AG04450 (cell line): Measurements from ENCODE around the gene SLC25A28. TPM values are rescaled to one million over a fixed set of nuclear protein-coding genes. Genes with fewer than 3 reads are reported as not detected.

Source experiments
- CTCF ChIA-PET: fragments of 300-600, 350-600 bp; formaldehyde crosslinking; extraction: SDS; loops from one replicate; lab custom pipeline; 2022; ENCODE audit warnings: antibody characterized with exemption, inconsistent platforms; lab: Charles Lee
- POLR2A ChIA-PET: fragments of 350-600 bp; formaldehyde crosslinking; extraction: SDS; loops from one replicate; lab custom pipeline; 2021; ENCODE audit warnings: antibody characterized with exemption, inconsistent platforms; lab: Yijun Ruan, JAX
- DNase-seq: peaks from one replicate; pipeline ENCODE4 v3.0.0-alpha.2; 2011; ENCODE audit warnings: low read depth, low spot score
- H3K27ac ChIP-seq: one replicate; pipeline ENCODE4 v1.5.1; 2012; ENCODE audit warnings: low read depth, low read length, control low read depth
- H3K27me3 ChIP-seq: one replicate; pipeline ENCODE4 v1.6.0; 2012; ENCODE audit warnings: low read length; ENCODE audit not compliant: control insufficient read depth, insufficient read depth
- H3K4me3 ChIP-seq: 2 replicates; pipeline ENCODE4 v1.5.1; 2011; ENCODE audit warnings: mild to moderate bottlenecking, low read depth, low read length, control low read depth
- H3K9me3 ChIP-seq: 2 replicates; pipeline ENCODE4 v1.5.1; 2012; ENCODE audit warnings: low read length; ENCODE audit not compliant: control insufficient read depth, insufficient read depth
- polyA plus RNA-seq: library from polyadenylated mRNA; depleted of rRNA; stranded (reverse); fragments of >200 nt; gene quantifications from 2 replicates; pipeline ENCODE4 v1.2.3, GENCODE V29; 2011
- TF ChIP-seq, protein P1 (sequence below): IDR thresholded peaks from 2 replicates; pipeline ENCODE4 v1.5.1; 2011; ENCODE audit warnings: low read depth, low read length, control low read depth, inconsistent platforms

SLC25A28 gene
- polyA plus RNA-seq, 1 experiment: 20.4 TPM

DNA sequence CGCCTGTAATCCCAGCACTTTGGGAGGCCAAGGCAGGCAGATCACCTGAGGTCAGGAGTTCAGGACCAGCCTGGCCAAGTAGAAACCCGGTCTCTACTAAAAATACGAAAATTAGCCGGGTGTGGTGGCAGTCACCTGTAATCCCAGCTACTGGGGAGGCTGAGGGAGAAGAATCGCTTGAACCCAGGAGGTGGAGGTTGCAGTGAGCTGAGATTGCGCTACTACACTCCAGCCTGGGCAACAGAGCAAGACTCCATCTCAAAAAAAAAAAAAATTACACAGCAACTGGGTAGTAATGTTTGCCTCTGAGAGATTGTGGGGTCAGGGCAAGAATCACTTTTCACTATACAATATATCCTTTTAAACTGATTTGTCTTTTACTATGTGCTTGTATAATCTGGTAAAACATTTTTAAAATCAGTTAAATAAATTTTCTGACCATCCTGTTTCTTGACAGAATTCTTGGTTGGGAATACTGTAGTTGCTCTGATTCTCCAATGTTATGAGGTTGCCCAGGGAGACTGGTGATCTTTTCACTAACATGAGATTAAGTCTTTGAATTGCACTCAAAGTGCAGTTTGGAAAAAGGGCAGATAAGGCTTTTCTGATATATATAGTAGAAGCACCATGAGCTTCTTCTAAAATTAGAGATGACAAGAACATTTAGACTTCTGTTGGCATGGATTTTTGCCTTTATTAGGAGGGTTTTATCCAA lies 40.6 kb upstream of the SLC25A28 start:
- H3K4me3 ChIP-seq: peak overlapping the region; percentile 92
- ChIA-PET POLR2A (interaction anchor here (0.6 to 1.9 kb wide), 3 partner anchors 29 to 218 kb away, joined by 3 to 20 read pairs (median 4); partner anchors contain the start of gene SLC25A28), CTCF (interaction anchor here (1.7 to 3.1 kb wide), 2 partner anchors 30 to 225 kb away, joined by 4 to 15 read pairs; no protein-coding TSS in a partner anchor)
- no peaks in the 10 kb centered on the region for H3K27me3 ChIP-seq
- TF ChIP-seq, protein P1, sequence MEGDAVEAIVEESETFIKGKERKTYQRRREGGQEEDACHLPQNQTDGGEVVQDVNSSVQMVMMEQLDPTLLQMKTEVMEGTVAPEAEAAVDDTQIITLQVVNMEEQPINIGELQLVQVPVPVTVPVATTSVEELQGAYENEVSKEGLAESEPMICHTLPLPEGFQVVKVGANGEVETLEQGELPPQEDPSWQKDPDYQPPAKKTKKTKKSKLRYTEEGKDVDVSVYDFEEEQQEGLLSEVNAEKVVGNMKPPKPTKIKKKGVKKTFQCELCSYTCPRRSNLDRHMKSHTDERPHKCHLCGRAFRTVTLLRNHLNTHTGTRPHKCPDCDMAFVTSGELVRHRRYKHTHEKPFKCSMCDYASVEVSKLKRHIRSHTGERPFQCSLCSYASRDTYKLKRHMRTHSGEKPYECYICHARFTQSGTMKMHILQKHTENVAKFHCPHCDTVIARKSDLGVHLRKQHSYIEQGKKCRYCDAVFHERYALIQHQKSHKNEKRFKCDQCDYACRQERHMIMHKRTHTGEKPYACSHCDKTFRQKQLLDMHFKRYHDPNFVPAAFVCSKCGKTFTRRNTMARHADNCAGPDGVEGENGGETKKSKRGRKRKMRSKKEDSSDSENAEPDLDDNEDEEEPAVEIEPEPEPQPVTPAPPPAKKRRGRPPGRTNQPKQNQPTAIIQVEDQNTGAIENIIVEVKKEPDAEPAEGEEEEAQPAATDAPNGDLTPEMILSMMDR: no peak
- no peaks in the 10 kb centered on the region; the same call in 1 of the 2 replicates for H3K9me3 ChIP-seq
- H3K27ac ChIP-seq: no peak overlapping the region
- DNase-seq: no peak

DNA sequence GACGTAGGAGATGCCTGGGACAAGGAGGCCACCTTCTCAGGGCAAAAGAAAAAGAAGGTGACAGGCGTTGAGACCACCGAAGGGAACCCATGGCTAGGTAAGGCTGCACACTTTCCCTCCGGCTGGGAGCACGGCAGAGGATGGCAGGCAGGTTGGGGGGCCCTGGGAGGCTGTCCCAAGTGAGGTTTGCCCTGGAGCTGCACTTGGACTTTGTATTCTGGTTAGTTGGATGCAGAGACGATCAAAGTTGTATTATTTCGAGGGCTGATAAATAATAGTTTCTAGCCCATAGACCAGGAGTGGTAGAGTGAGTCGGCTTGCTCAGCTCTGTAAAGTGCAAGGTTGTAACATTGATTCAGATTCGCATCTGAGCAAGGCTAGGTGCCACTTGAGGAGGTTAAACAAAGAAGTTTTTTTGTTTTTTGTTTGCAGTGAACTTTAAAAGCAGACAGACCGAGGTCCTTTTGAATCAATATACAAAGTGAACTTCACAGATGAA lies 39.7 kb upstream of the SLC25A28 start:
- POLR2A ChIA-PET: interaction anchor here (0.8 to 1.9 kb wide), 7 partner anchors 17 to 54 kb away, joined by 3 to 20 read pairs (median 3); partner anchors contain the start of gene SLC25A28
- H3K4me3 ChIP-seq: peak overlapping the region; percentile 92
- no peaks in the 10 kb centered on the region; the same call in 1 of the 2 replicates for H3K9me3 ChIP-seq
- TF ChIP-seq, protein P1: no peak
- DNase-seq: no peak
- H3K27ac ChIP-seq: peak overlapping the region; percentile 66
- CTCF ChIA-PET: interaction anchor here (0.8 to 3.1 kb wide), 3 partner anchors 29 to 51 kb away, joined by 3 to 15 read pairs (median 8); no protein-coding TSS in a partner anchor
- H3K27me3 ChIP-seq: no peaks in the 10 kb centered on the region

DNA sequence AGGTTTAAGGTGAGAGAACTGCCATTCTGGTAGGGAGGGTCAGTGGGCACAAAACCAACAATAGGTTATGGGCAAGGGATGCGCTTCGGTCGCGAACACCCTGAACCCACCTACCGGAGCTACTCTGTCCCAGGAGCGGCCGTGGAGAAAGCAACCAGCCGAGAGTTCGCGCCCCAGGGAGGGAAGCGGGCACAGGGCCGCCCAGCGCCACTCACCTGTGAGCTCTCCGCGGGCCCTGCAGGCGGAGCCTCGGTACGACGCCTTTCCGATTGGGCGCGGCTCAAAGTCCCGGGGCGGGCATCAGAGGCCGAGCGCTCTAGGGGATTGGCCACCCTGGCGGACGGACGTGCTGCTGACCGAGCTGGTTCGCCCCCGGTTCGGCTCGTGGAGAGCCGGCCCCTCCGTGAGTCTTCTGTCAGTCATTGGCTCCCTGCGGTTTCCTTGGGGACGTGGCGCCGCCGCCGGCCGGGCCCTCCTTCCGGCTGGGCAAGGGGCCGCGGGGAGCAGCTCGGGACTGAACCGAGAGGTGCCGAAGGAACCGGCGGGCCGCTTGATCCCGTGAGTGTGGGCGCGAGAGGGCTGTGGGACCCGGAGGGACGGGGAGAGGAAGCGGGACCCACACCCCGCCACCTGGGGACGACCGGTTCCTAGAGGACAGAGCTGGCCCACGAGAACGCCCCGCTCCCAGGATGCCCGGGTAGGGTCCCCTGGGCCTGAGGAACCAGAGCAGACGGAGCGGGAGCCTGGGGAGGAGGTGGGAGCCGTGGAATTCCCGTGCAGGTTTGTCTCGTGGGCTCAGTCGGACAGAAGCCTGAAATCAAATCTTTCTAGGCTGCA lies 39.0 kb upstream of the SLC25A28 start, which contains the start of gene ENTPD7:
Gene ENTPD7 (plus strand): TSS at position 479 of the 837 bp plus-strand sequence. CDS start 448 bp downstream, outside the sequence.
- peak within 1 kb of the TSS; percentile 92 for H3K4me3 ChIP-seq
- ChIA-PET POLR2A (interaction anchor here (0.7 to 1.9 kb wide), 9 partner anchors 8 to 73 kb away, joined by 3 to 20 read pairs (median 3); partner anchors contain the start of genes COX15, CUTC and SLC25A28), CTCF (interaction anchor here (0.8 to 3.1 kb wide), 4 partner anchors 17 to 52 kb away, joined by 3 to 15 read pairs (median 6); no protein-coding TSS in a partner anchor)
- TF ChIP-seq, protein P1: peak; percentile 16; the same call in 1 of the 2 replicates
- DNase-seq: peak; percentile 87
- peak within 1 kb of the TSS; percentile 66 for H3K27ac ChIP-seq
- H3K9me3 ChIP-seq: no peaks in the 10 kb centered on the region; the same call in 1 of the 2 replicates
- H3K27me3 ChIP-seq: no peaks in the 10 kb centered on the region

DNA sequence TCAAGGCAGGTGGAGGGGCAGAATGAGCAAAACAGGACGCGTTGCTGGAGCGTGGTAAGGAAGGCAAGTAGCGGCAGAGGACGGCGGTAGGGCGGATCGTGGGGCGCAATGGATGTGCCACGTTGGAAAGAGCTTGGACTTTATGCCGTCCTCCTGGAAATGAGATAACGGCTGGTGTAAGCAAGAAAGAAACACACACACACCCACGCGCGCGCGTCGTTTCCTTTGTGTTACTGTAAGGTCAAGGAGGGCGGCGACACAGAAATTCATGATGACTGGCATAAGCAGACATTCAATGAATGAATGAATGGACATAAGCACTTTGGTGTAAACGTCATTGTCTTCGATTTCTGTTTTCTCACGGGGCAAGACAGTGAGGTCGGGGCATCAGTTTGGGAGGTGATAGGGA lies 38.4 kb upstream of the SLC25A28 start:
- CTCF ChIA-PET: interaction anchor here (1.0 to 3.1 kb wide), 3 partner anchors 18 to 52 kb away, joined by 3 to 15 read pairs (median 8); no protein-coding TSS in a partner anchor

More for the DNA sequence above, 38.4 kb upstream of the SLC25A28 start:
- TF ChIP-seq, protein P1: no peak
- POLR2A ChIA-PET: interaction anchor here (0.7 to 1.9 kb wide), 4 partner anchors 8 to 74 kb away, joined by 3 to 20 read pairs (median 5); partner anchors contain the start of genes COX15, CUTC and SLC25A28
- Histone ChIP-seq H3K9me3 (no peaks in the 10 kb centered on the region; the same call in 1 of the 2 replicates), H3K27me3 (no peaks in the 10 kb centered on the region), H3K27ac (no peak overlapping the region), H3K4me3 (peak overlapping the region; percentile 92)
- DNase-seq: no peak
